CD4-positive, alpha-beta memory T cell (primary cell): ENCODE results near the gene TUBGCP6. TPM values are rescaled to one million over a fixed set of nuclear protein-coding genes. Genes with fewer than 3 reads are reported as not detected.

Source experiments
- CTCF ChIA-PET: fragments of 350-600 bp; sonication (Branson Sonifier 250); formaldehyde crosslinking; loops from one replicate; lab custom pipeline; 2021; ENCODE audit warnings: inconsistent platforms; ENCODE audit not compliant: partially characterized antibody; lab: Charles Lee
- POLR2A ChIA-PET: fragments of 350-600 bp; sonication (Branson Sonifier 250); formaldehyde crosslinking; loops from one replicate; lab custom pipeline; 2021; ENCODE audit not compliant: partially characterized antibody; lab: Charles Lee
- DNase-seq, 5 donors: peaks; one replicate each; pipeline versions ENCODE4 v3.0.0 to v3.0.0-alpha.2; 2020 to 2022; ENCODE audit warnings: mixed read lengths in 1 of 5
- H3K27ac ChIP-seq: one replicate; pipeline ENCODE4 v1.7.0; 2013; ENCODE audit warnings: low read depth, low read length
- H3K27me3 ChIP-seq: 2 replicates; pipeline ENCODE4 v1.7.0; 2013; ENCODE audit warnings: mild to moderate bottlenecking, low read length, moderate library complexity; ENCODE audit not compliant: insufficient read depth
- H3K36me3 ChIP-seq: 2 replicates; pipeline ENCODE4 v1.7.0; 2013; ENCODE audit warnings: mild to moderate bottlenecking, low read length, moderate library complexity; ENCODE audit not compliant: insufficient read depth
- H3K4me1 ChIP-seq: 2 replicates; pipeline ENCODE4 v1.7.0; 2013; ENCODE audit warnings: mild to moderate bottlenecking, low read length, moderate library complexity; ENCODE audit not compliant: insufficient read depth
- H3K4me3 ChIP-seq, 2 donors: one replicate each; pipeline ENCODE4 v1.7.0; 2013; ENCODE audit warnings: low read length in 2 of 2, mild to moderate bottlenecking in 1 of 2
- H3K9me3 ChIP-seq, 2 donors: one replicate each; pipeline ENCODE4 v1.7.0; 2013; ENCODE audit warnings: low read length in 2 of 2, control low read depth in 1 of 2; ENCODE audit not compliant: control insufficient read depth in 1 of 2
- H3K27ac Mint-ChIP-seq, 7 donors: one replicate each; pipeline ENCODE4 v1.8.0; 2020 to 2021; ENCODE audit warnings: mixed read lengths in 7 of 7, mild to moderate bottlenecking in 6 of 7, inconsistent platforms in 3 of 7, moderate library complexity in 3 of 7
- H3K27me3 Mint-ChIP-seq, 2 donors: one replicate each; pipeline ENCODE4 v1.8.0; 2020 to 2021; ENCODE audit warnings: mixed read lengths in 2 of 2
- H3K36me3 Mint-ChIP-seq, 2 donors: one replicate each; pipeline ENCODE4 v1.8.0; 2020 to 2021; ENCODE audit warnings: mixed read lengths in 2 of 2, inconsistent platforms in 1 of 2, mild to moderate bottlenecking in 1 of 2
- H3K4me1 Mint-ChIP-seq, 4 donors: one replicate each; pipeline ENCODE4 v1.8.0; 2020 to 2021; ENCODE audit warnings: mixed read lengths in 4 of 4, mild to moderate bottlenecking in 1 of 4
- H3K4me3 Mint-ChIP-seq, 8 donors: one replicate each; pipeline ENCODE4 v1.8.0; 2020 to 2021; ENCODE audit warnings: mixed read lengths in 8 of 8, mild to moderate bottlenecking in 7 of 8, moderate library complexity in 6 of 8, inconsistent platforms in 3 of 8
- H3K9me3 Mint-ChIP-seq, 8 donors: one replicate each; pipeline ENCODE4 v1.8.0; 2020 to 2021; ENCODE audit warnings: mixed read lengths in 8 of 8, mild to moderate bottlenecking in 5 of 8, inconsistent platforms in 3 of 8, moderate library complexity in 1 of 8
- intact Hi-C: fragments of 100-400 bp; cut with micrococcal nuclease; formaldehyde crosslinking; loops from one replicate; pipeline ENCODE4 v1.15.1; 2023
- polyA plus RNA-seq, 2 donors: library from polyadenylated mRNA; unstranded; fragments of 300-500 nt; fragmentation: Illumina TruSeq; gene quantifications; one replicate each; pipeline ENCODE4 v1.2.3, GENCODE V29; 2021
- total RNA-seq, 2 experiments: library from RNA; stranded (reverse); gene quantifications; one replicate each; pipeline ENCODE4 v1.2.3, GENCODE V29; 2021

Gene TUBGCP6
- total and polyA plus RNA-seq, 4 experiments from 2014 or later: 16.5 to 133 (median 76.2) TPM

GRCh38 chr22:50249341-50250248, 4.8 kb upstream of the TUBGCP6 start:
- ChIA-PET POLR2A (interaction anchor here (1.3 to 4.0 kb wide), 7 partner anchors 8 to 379 kb away, joined by 3 to 29 read pairs (median 14); partner anchors contain the start of genes ARSA, MAPK11 and SCO2), CTCF (no interaction called here)
- peaks cover 7 to 13% of the 10 kb centered on the region in 2 donors for H3K36me3 Mint-ChIP-seq
- peaks cover 0 to 1% of the 10 kb centered on the region in 2 donors for H3K27me3 Mint-ChIP-seq
- DNase-seq: no peak
- peaks cover 10 to 35% (median 23%) of the 10 kb centered on the region in 4 donors for H3K4me1 Mint-ChIP-seq
- intact Hi-C loops: loop anchor here (2.0 to 10.0 kb wide), 2 partner anchors 225 to 371 kb away; partner anchors contain the start of gene SBF1
- Histone ChIP-seq H3K4me3 (peak overlapping the region; percentile 36 to 89), H3K4me1 (peaks cover 49% of the 10 kb centered on the region), H3K27me3 (no peaks in the 10 kb centered on the region), H3K9me3 (no peaks in the 10 kb centered on the region), H3K36me3 (peaks cover 19% of the 10 kb centered on the region), H3K27ac (no peak overlapping the region)
- H3K4me3 Mint-ChIP-seq: peak overlapping the region; percentile 47 to 84 (median 78)
- H3K27ac Mint-ChIP-seq: peak overlapping the region in 1 of 7 donors; percentile 73
- no peaks in the 10 kb centered on the region for H3K9me3 Mint-ChIP-seq

- POLR2A ChIA-PET: interaction anchor here (1.1 kb wide), 2 partner anchors 21 to 94 kb away, joined by 3 read pairs; no protein-coding TSS in a partner anchor
- Histone ChIP-seq H3K27me3 (no peaks in the 10 kb centered on the region), H3K4me3 (no peak overlapping the region), H3K4me1 (peaks cover 57% of the 10 kb centered on the region), H3K27ac (no peak overlapping the region), H3K9me3 (no peaks in the 10 kb centered on the region), H3K36me3 (peaks cover 19% of the 10 kb centered on the region)
- no peak for DNase-seq
- CTCF ChIA-PET: no interaction called here
- Mint-ChIP-seq H3K27me3 (no peaks in the 10 kb centered on the region), H3K4me1 (peaks cover 12 to 46% (median 28%) of the 10 kb centered on the region in 4 donors), H3K9me3 (no peaks in the 10 kb centered on the region), H3K27ac (peak overlapping the region in 5 of 7 donors; percentile 87 to 95 (median 90)), H3K36me3 (peaks cover 7 to 18% of the 10 kb centered on the region in 2 donors), H3K4me3 (peak overlapping the region in 5 of 8 donors; percentile 17 to 89 (median 46))
- intact Hi-C loops: no loop called here
Observed at GRCh38 chr22:50248196-50249081, 3.6 kb upstream of the TUBGCP6 start.

GRCh38 chr22:50247748-50248147, 2.9 kb upstream of the TUBGCP6 start:
- Histone ChIP-seq H3K9me3 (no peaks in the 10 kb centered on the region), H3K4me3 (no peak overlapping the region), H3K4me1 (peaks cover 64% of the 10 kb centered on the region), H3K27ac (peak overlapping the region; percentile 48), H3K27me3 (no peaks in the 10 kb centered on the region), H3K36me3 (peaks cover 19% of the 10 kb centered on the region)
- Mint-ChIP-seq H3K27ac (peak overlapping the region in 6 of 7 donors; percentile 87 to 95 (median 90)), H3K4me3 (peak overlapping the region in 7 of 8 donors; percentile 6 to 89 (median 66)), H3K36me3 (peaks cover 7 to 18% of the 10 kb centered on the region in 2 donors), H3K4me1 (peaks cover 12 to 51% (median 30%) of the 10 kb centered on the region in 4 donors), H3K27me3 (no peaks in the 10 kb centered on the region), H3K9me3 (no peaks in the 10 kb centered on the region)
- intact Hi-C loops: no loop called here
- ChIA-PET POLR2A (interaction anchor here (1.1 kb wide), 2 partner anchors 22 to 94 kb away, joined by 3 read pairs; no protein-coding TSS in a partner anchor), CTCF (interaction anchor here (1.0 kb wide), 1 partner anchor 373 kb away, joined by 4 read pairs; no protein-coding TSS in a partner anchor)
- DNase-seq: peak in 4 of 5 donors; percentile 66 to 81 (median 72)

- H3K36me3 Mint-ChIP-seq: peaks cover 7 to 18% of the 10 kb centered on the region in 2 donors
- H3K4me1 ChIP-seq: peaks cover 74% of the 10 kb centered on the region
- no peak for DNase-seq
- H3K4me3 ChIP-seq: no peak overlapping the region
- ChIA-PET POLR2A (interaction anchor here (0.8 to 5.9 kb wide), 10 partner anchors 21 to 374 kb away, joined by 3 to 32 read pairs (median 3); partner anchors contain the start of genes CHKB, SCO2 and TYMP), CTCF (interaction anchor here (1.0 kb wide), 1 partner anchor 374 kb away, joined by 4 read pairs; no protein-coding TSS in a partner anchor)
- H3K9me3 ChIP-seq: no peaks in the 10 kb centered on the region
- H3K4me1 Mint-ChIP-seq: peaks cover 18 to 59% (median 37%) of the 10 kb centered on the region in 4 donors
- H3K9me3 Mint-ChIP-seq: no peaks in the 10 kb centered on the region
- no peaks in the 10 kb centered on the region for H3K27me3 Mint-ChIP-seq
- H3K4me3 Mint-ChIP-seq: peak overlapping the region; percentile 25 to 89 (median 47)
- peaks cover 19% of the 10 kb centered on the region for H3K36me3 ChIP-seq
- no peaks in the 10 kb centered on the region for H3K27me3 ChIP-seq
- intact Hi-C loops: no loop called here
- H3K27ac Mint-ChIP-seq: peak overlapping the region in 6 of 7 donors; percentile 30 to 93 (median 67)
- peak overlapping the region; percentile 98 for H3K27ac ChIP-seq
Observed at GRCh38 chr22:50246242-50247175, 1.7 kb upstream of the TUBGCP6 start.

- H3K9me3 ChIP-seq: no peaks in the 10 kb centered on the region
- no peaks in the 10 kb centered on the region for H3K27me3 ChIP-seq
- Mint-ChIP-seq H3K9me3 (no peaks in the 10 kb centered on the region), H3K27ac (peak overlapping the region; percentile 90 to 100 (median 99)), H3K4me3 (peak overlapping the region; percentile 95 to 100 (median 98)), H3K4me1 (peaks cover 24 to 66% (median 41%) of the 10 kb centered on the region in 4 donors), H3K36me3 (peaks cover 10 to 21% of the 10 kb centered on the region in 2 donors), H3K27me3 (no peaks in the 10 kb centered on the region)
- CTCF ChIA-PET: interaction anchor here (0.7 to 3.8 kb wide), 2 partner anchors 96 to 280 kb away, joined by 4 to 14 read pairs; partner anchors contain the start of gene SCO2
- peak overlapping the region; percentile 37 to 99 for H3K4me3 ChIP-seq
- peaks cover 19% of the 10 kb centered on the region for H3K36me3 ChIP-seq
- peak overlapping the region; percentile 98 for H3K27ac ChIP-seq
- intact Hi-C loops: loop anchor here (2.0 kb wide), 2 partner anchors 25 to 55 kb away; partner anchors contain the start of gene MAPK11
- peaks cover 78% of the 10 kb centered on the region for H3K4me1 ChIP-seq
- DNase-seq: no peak
- POLR2A ChIA-PET: interaction anchor here (0.8 to 5.9 kb wide), 12 partner anchors 22 to 375 kb away, joined by 3 to 32 read pairs (median 6); partner anchors contain the start of genes CHKB, LMF2, NCAPH2 and SCO2
Observed at GRCh38 chr22:50245214-50246072, 620 bp upstream of the TUBGCP6 start.
